Hematopoietic multipotent progenitor cell (in vitro differentiated cells): Measurements from ENCODE around the gene FABP6. TPM values are rescaled to one million over a fixed set of nuclear protein-coding genes. Genes with fewer than 3 reads are reported as not detected.

Source experiments
- DNase-seq, 3 donors: peaks; one replicate each; pipeline ENCODE4 v3.0.0-alpha.2; 2011 to 2015; ENCODE audit warnings: low read depth in 2 of 3, low spot score in 2 of 3
- total RNA-seq: library from RNA; depleted of rRNA; stranded (reverse); fragments of >200 nt; gene quantifications from one replicate; pipeline ENCODE4 v1.2.3, GENCODE V29; 2012

The FABP6 gene
- total RNA-seq, 1 donor = not detected

- peak in 2 of 3 donors; percentile 91 to 97 for DNase-seq
Observed at GRCh38 chr5:160260881-160261815, 31.8 kb downstream of the FABP6 start.

GRCh38 chr5:160262151-160263074, 33.1 kb downstream of the FABP6 start:
- peak in 2 of 3 donors; percentile 70 to 84 for DNase-seq

GRCh38 chr5:160263326-160263855, 34.1 kb downstream of the FABP6 start:
- no peak for DNase-seq

DNA sequence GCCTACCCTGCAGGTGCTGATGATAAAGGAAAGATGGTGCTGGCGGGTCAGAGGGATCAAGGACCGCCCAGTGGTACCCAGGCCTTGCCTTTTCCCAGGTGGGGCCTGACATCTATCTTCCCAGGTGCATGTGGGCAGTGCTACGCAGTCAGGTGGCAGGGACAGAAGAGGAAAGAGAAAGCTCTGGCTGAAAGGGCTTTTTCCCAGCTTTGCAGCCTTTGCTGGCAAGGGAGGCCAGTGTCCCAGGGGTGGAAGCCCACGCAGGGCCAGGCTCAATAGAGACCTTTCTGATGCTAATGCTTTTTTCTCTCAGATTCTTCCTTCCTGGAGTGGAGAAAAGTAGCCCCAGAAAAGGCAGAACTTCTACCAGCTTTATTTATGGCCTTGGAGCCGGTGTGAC, 36.7 kb downstream of the FABP6 start:
- no peak for DNase-seq

- DNase-seq = no peak
Observed at GRCh38 chr5:160266752-160267345, 37.5 kb downstream of the FABP6 start.

DNA sequence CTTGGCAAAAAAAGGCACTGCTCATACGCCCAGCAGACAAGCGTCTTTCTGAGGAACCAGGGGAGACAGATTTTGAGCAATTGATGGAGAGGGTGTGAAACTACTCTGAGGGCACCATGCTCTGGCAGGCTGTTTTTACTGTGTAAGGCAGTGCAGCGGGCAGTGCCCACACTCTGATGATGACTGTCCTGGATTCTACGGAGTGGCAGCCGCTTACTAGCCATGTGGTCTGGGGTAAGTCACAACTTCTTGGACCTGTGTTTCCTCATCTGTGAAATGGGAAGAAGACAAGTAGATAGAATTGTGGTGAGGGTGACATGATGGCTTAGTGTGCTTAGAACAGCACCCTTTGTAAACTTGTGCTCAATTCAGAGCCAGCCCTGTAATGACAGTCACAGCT, 38.8 kb downstream of the FABP6 start:
- DNase-seq = peak in 1 of 3 donors; percentile 26

DNA sequence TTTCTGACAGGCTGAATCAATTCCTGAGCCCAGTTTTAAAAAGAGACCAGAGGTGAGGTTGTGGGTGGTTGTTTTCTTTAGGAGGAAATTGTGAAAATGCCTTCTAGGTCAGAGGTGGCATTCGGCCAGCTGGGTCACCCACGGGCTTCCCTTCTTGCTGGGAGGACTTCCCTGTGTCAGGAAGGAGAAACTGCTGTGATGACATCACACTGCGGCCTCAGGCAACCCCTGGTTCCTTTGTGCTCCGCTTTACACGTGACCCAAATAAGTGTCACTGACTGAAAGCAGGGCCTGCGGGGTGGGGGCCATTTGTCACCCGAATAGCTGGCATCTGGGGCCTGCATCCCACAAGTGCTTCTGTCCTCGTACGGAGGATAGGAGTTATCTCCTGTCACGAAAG, 39.7 kb downstream of the FABP6 start:
- DNase-seq = peak in 2 of 3 donors; percentile 90 to 93

- no peak for DNase-seq
Observed at GRCh38 chr5:160270704-160271103, 41.4 kb downstream of the FABP6 start.

DNA sequence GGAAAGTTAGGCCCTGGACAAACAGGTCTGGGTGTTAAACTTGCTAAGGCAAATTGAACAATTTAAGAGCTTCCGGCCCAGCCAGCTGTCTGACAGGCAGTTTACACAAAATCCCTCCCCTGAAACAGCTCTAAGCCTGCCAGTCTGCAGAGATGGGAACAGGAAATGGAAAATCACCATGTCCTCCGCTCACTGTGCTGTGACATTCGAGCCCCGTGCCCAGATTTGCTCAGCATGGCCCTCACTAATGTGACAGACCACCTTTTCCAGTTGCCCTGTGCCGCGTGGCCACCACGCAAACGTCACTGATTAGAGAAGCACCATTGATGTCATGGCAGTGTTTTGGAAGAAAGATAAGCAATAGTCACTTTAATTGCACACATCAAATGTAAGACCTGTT, 42.1 kb downstream of the FABP6 start:
- DNase-seq = peak in 1 of 3 donors; percentile 40

- DNase-seq = no peak
Observed at GRCh38 chr5:160271836-160272235, 42.5 kb downstream of the FABP6 start.

DNA sequence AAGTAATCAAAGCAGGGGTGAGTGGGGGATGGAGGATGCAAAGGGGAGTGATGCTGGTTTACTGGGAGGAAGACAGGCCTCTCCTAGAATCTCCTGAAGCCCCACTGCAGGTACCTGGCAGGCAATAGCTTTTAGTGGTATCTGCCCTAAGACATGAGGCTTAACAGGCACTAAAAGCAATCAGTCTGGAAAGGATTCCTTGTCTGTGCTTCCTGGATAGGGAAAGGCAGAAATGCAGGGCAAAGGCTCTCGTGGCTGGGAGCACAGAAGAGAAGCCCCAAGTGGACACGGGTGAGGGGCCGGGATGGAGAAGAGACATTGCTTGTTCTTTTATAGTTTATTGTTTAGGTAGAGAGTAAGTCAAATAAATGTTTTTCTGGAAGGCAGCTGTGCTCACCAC, 43.0 kb downstream of the FABP6 start:
- no peak for DNase-seq

DNA sequence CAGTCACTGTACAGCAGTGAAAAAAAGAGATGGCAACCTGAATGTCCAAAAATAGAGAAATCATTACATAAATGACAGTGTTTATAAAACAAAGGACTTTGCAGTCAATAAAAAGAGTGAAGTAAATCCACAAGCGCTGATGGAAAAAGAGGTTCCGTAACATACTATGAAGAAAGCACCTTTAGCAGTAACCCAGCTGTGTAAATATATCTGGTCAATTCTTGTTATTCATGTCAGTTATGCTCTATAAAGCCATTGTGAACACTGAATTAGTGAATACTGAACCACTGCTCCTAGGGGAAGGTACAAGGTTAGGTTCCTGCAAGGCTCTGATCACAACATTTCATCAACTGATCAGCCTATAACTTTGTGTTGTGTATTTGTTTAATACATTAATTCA, 43.6 kb downstream of the FABP6 start:
- no peak for DNase-seq

- no peak for DNase-seq
Observed at GRCh38 chr5:160274483-160274931, 45.2 kb downstream of the FABP6 start.

- no peak for DNase-seq
Observed at GRCh38 chr5:160278343-160278742, 49.0 kb downstream of the FABP6 start.

DNA sequence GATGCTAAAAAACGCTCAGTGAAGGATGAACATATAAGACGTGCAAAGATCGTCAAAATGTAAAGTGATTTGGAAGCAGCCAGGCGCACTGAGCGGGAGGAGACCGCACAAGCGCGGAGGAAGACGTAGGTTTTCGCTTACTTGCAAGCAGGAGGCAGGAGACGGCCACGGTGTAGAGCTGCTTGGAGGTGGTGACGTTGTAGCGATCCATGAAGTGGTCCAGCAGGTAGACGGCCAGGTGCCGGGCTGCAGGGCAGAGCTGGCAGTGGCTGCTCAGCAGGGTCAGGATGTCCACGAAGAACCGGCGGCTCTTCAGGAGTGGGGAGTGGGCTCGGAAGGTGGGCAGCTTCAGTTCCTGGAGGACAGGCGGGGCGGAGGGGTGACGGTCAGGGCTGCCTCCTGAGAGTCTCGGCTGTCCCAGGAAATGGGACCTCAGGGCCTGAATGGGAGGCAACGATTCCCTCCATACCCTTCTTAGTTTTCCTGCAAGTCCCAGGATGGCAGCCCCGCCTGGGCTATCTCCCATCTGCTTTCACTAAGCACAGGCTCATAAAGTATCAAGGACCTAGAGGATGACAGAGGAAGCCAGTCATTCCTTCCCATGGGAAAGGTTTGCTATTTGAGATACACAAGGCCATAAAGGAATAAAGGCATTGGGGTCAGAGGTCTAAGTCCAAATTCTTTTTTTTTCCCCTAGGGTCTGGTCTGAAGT, 51.2 kb downstream of the FABP6 start:
- no peak for DNase-seq

- DNase-seq = no peak
Observed at GRCh38 chr5:160281275-160281674, 52.0 kb downstream of the FABP6 start.

- DNase-seq = no peak
Observed at GRCh38 chr5:160284291-160284873, 55.1 kb downstream of the FABP6 start.

DNA sequence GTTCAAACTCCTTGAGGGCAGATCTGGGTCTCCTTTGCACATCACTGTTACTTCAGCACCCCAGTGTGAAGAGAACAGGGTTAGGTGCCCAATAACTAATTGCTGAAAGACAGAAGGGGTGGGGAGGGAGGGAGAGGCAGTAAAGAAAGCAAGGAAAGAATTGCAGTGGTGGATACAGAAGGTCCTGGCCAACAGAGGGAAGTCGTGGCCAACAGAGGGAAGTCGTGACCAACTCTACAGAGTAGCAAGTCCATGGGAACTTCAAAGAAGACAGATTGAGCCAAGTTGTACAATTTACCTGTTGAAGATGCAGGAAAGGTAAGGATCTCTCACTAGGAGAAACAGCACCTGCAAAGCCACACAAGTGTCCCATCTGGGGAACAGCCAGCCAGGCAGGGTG, 56.0 kb downstream of the FABP6 start:
- DNase-seq = no peak

GRCh38 chr5:160286947-160287346, 57.6 kb downstream of the FABP6 start:
- no peak for DNase-seq
